ENCODE measurements around the gene SPACA5. TPM values are rescaled to one million over a fixed set of nuclear protein-coding genes. Genes with fewer than 3 reads are reported as not detected.

SPACA5 gene
- total and polyA plus RNA-seq, 2 experiments from 2014 or later = not detected

GRCh38 chrX:48045410-48046311 is 38.9 kb downstream of the SPACA5 start:
- peak; percentile 40 for DNase-seq (ENCODE audit: low spot score)

GRCh38 chrX:48046846-48047245 is 40.1 kb downstream of the SPACA5 start:
- Histone ChIP-seq H4K20me1 (ENCODE audit: insufficient read depth, poor library complexity, severe bottlenecking) (no peaks in the 10 kb centered on the region), H2AFZ (no peak overlapping the region), H3K79me2 (no peaks in the 10 kb centered on the region), H3K27me3 (no peaks in the 10 kb centered on the region), H3K4me2 (no peak overlapping the region), H3K9me3 (ENCODE audit: low read depth) (no peaks in the 10 kb centered on the region), H3K4me1 (ENCODE audit: insufficient read depth) (no peaks in the 10 kb centered on the region), H3K4me3 (no peak overlapping the region), H3K27ac (peak overlapping the region; percentile 69), H3K36me3 (replicated peaks; ENCODE audit: insufficient read depth, low read depth) (no peaks in the 10 kb centered on the region), H3K9me2 (replicated peaks; ENCODE audit: insufficient read depth) (no peaks in the 10 kb centered on the region)
- DNase-seq (ENCODE audit: low spot score) = no peak
- no peak for TF ChIP-seq EZH2phosphoT487 (IDR thresholded peaks at IDR 0.05; ENCODE audit: low read depth, severe bottlenecking, unreplicated experiment)
- no peak for TF ChIP-seq EZH2 (IDR thresholded peaks at IDR 0.05; ENCODE audit: borderline replicate concordance)
- no peak for TF ChIP-seq CTCF (IDR thresholded peaks at IDR 0.05; ENCODE audit: poor library complexity)
- WGBS (ENCODE audit: low lambda C conversion rate, missing lambda C conversion rate) = 71% methylated on average over 5 of the region's 5 CpGs

More at GRCh38 chrX:48045410-48046311, 38.9 kb downstream of the SPACA5 start:
- Histone ChIP-seq H3K36me3 (replicated peaks; ENCODE audit: insufficient read depth, low read depth) (no peaks in the 10 kb centered on the region), H4K20me1 (ENCODE audit: insufficient read depth, poor library complexity, severe bottlenecking) (no peaks in the 10 kb centered on the region), H3K4me2 (no peak overlapping the region), H3K4me3 (no peak overlapping the region), H3K79me2 (no peaks in the 10 kb centered on the region), H3K9me3 (ENCODE audit: low read depth) (no peaks in the 10 kb centered on the region), H3K9me2 (replicated peaks; ENCODE audit: insufficient read depth) (no peaks in the 10 kb centered on the region), H3K4me1 (ENCODE audit: insufficient read depth) (no peaks in the 10 kb centered on the region), H2AFZ (no peak overlapping the region), H3K27me3 (no peaks in the 10 kb centered on the region), H3K27ac (peak overlapping the region; percentile 69)
- TF ChIP-seq EZH2phosphoT487 (IDR thresholded peaks at IDR 0.05; ENCODE audit: low read depth, severe bottlenecking, unreplicated experiment) (no peak), CTCF (IDR thresholded peaks at IDR 0.05; ENCODE audit: poor library complexity) (no peak), EZH2 (IDR thresholded peaks at IDR 0.05; ENCODE audit: borderline replicate concordance) (no peak)
- WGBS (ENCODE audit: low lambda C conversion rate, missing lambda C conversion rate) = 50% methylated on average over 8 of the region's 8 CpGs

GRCh38 chrX:48058621-48059295 is 52.0 kb downstream of the SPACA5 start:
- H4K20me1 ChIP-seq (ENCODE audit: insufficient read depth, poor library complexity, severe bottlenecking) = no peaks in the 10 kb centered on the region
- no peaks in the 10 kb centered on the region for H3K27me3 ChIP-seq
- no peak overlapping the region for H3K27ac ChIP-seq
- H3K9me3 ChIP-seq (ENCODE audit: low read depth) = peaks cover 5% of the 10 kb centered on the region
- H3K79me2 ChIP-seq = no peaks in the 10 kb centered on the region
- WGBS (ENCODE audit: low lambda C conversion rate, missing lambda C conversion rate) = 76% methylated on average over 2 of the region's 2 CpGs
- no peaks in the 10 kb centered on the region for H3K9me2 ChIP-seq (replicated peaks; ENCODE audit: insufficient read depth)
- no peaks in the 10 kb centered on the region for H3K4me1 ChIP-seq (ENCODE audit: insufficient read depth)
- TF ChIP-seq EZH2 (IDR thresholded peaks at IDR 0.05; ENCODE audit: borderline replicate concordance) = no peak
- TF ChIP-seq EZH2phosphoT487 (IDR thresholded peaks at IDR 0.05; ENCODE audit: low read depth, severe bottlenecking, unreplicated experiment) = no peak
- TF ChIP-seq CTCF (IDR thresholded peaks at IDR 0.05; ENCODE audit: poor library complexity) = no peak
- no peak overlapping the region for H3K4me3 ChIP-seq
- no peak overlapping the region for H2AFZ ChIP-seq
- H3K36me3 ChIP-seq (replicated peaks; ENCODE audit: insufficient read depth, low read depth) = no peaks in the 10 kb centered on the region
- DNase-seq (ENCODE audit: low spot score) = no peak
- no peak overlapping the region for H3K4me2 ChIP-seq
